ENCODE data around the gene CCDC192.

CCDC192 gene

GRCh38 chr5:127875235-127876021 lies 172.2 kb downstream of the CCDC192 start:
- no peak for TF ChIP-seq POU2F2 (IDR thresholded peaks at IDR 0.05; ENCODE audit: low read depth, low read length)
- no peak for TF ChIP-seq SPI1 (IDR thresholded peaks at IDR 0.05; ENCODE audit: low read depth, low read length)
- no peak for TF ChIP-seq PAX5 (IDR thresholded peaks at IDR 0.05; ENCODE audit: insufficient read depth, low read length, severe bottlenecking)
- TF ChIP-seq POLR2AphosphoS5 (IDR thresholded peaks at IDR 0.05; ENCODE audit: low read depth, low read length), result no peak
- TF ChIP-seq TAF1 (IDR thresholded peaks at IDR 0.05; ENCODE audit: low read depth, low read length), result no peak
- TF ChIP-seq POLR2A (IDR thresholded peaks at IDR 0.05; ENCODE audit: low read depth, low read length), result no peak
- no peak for DNase-seq (ENCODE audit: insufficient read length, low spot score)
- peak; percentile 90 for FAIRE-seq

GRCh38 chr5:127876384-127876783 lies 173.2 kb downstream of the CCDC192 start:
- TF ChIP-seq TAF1 (IDR thresholded peaks at IDR 0.05; ENCODE audit: low read depth, low read length) (no peak), SPI1 (IDR thresholded peaks at IDR 0.05; ENCODE audit: low read depth, low read length) (no peak), POLR2AphosphoS5 (IDR thresholded peaks at IDR 0.05; ENCODE audit: low read depth, low read length) (no peak), POU2F2 (IDR thresholded peaks at IDR 0.05; ENCODE audit: low read depth, low read length) (no peak), POLR2A (IDR thresholded peaks at IDR 0.05; ENCODE audit: low read depth, low read length) (no peak), PAX5 (IDR thresholded peaks at IDR 0.05; ENCODE audit: insufficient read depth, low read length, severe bottlenecking) (no peak)
- DNase-seq (ENCODE audit: insufficient read length, low spot score) (no peak), FAIRE-seq (no peak)

GRCh38 chr5:127878174-127878750 lies 175.1 kb downstream of the CCDC192 start:
- peak; percentile 33 for FAIRE-seq
- TF ChIP-seq POLR2A (IDR thresholded peaks at IDR 0.05; ENCODE audit: low read depth, low read length) (no peak), PAX5 (IDR thresholded peaks at IDR 0.05; ENCODE audit: insufficient read depth, low read length, severe bottlenecking) (no peak), POU2F2 (IDR thresholded peaks at IDR 0.05; ENCODE audit: low read depth, low read length) (no peak), POLR2AphosphoS5 (IDR thresholded peaks at IDR 0.05; ENCODE audit: low read depth, low read length) (no peak), SPI1 (IDR thresholded peaks at IDR 0.05; ENCODE audit: low read depth, low read length) (no peak), TAF1 (IDR thresholded peaks at IDR 0.05; ENCODE audit: low read depth, low read length) (no peak)
- DNase-seq (ENCODE audit: insufficient read length, low spot score), result no peak

GRCh38 chr5:127884416-127884815 lies 181.2 kb downstream of the CCDC192 start:
- no peak for DNase-seq (ENCODE audit: insufficient read length, low spot score)
- FAIRE-seq, result no peak
- TF ChIP-seq POU2F2 (IDR thresholded peaks at IDR 0.05; ENCODE audit: low read depth, low read length) (no peak), POLR2A (IDR thresholded peaks at IDR 0.05; ENCODE audit: low read depth, low read length) (no peak), POLR2AphosphoS5 (IDR thresholded peaks at IDR 0.05; ENCODE audit: low read depth, low read length) (no peak), SPI1 (IDR thresholded peaks at IDR 0.05; ENCODE audit: low read depth, low read length) (no peak), TAF1 (IDR thresholded peaks at IDR 0.05; ENCODE audit: low read depth, low read length) (no peak), PAX5 (IDR thresholded peaks at IDR 0.05; ENCODE audit: insufficient read depth, low read length, severe bottlenecking) (no peak)

GRCh38 chr5:127885176-127885575 lies 182.0 kb downstream of the CCDC192 start:
- no peak for FAIRE-seq
- TF ChIP-seq POLR2A (IDR thresholded peaks at IDR 0.05; ENCODE audit: low read depth, low read length) (no peak), TAF1 (IDR thresholded peaks at IDR 0.05; ENCODE audit: low read depth, low read length) (no peak), PAX5 (IDR thresholded peaks at IDR 0.05; ENCODE audit: insufficient read depth, low read length, severe bottlenecking) (no peak), POLR2AphosphoS5 (IDR thresholded peaks at IDR 0.05; ENCODE audit: low read depth, low read length) (no peak), SPI1 (IDR thresholded peaks at IDR 0.05; ENCODE audit: low read depth, low read length) (no peak), POU2F2 (IDR thresholded peaks at IDR 0.05; ENCODE audit: low read depth, low read length) (no peak)
- no peak for DNase-seq (ENCODE audit: insufficient read length, low spot score)

- FAIRE-seq (no peak), DNase-seq (ENCODE audit: insufficient read length, low spot score) (no peak)
- TF ChIP-seq POU2F2 (IDR thresholded peaks at IDR 0.05; ENCODE audit: low read depth, low read length) (no peak), POLR2A (IDR thresholded peaks at IDR 0.05; ENCODE audit: low read depth, low read length) (no peak), TAF1 (IDR thresholded peaks at IDR 0.05; ENCODE audit: low read depth, low read length) (no peak), PAX5 (IDR thresholded peaks at IDR 0.05; ENCODE audit: insufficient read depth, low read length, severe bottlenecking) (no peak), SPI1 (IDR thresholded peaks at IDR 0.05; ENCODE audit: low read depth, low read length) (no peak), POLR2AphosphoS5 (IDR thresholded peaks at IDR 0.05; ENCODE audit: low read depth, low read length) (no peak)
Measured at GRCh38 chr5:127886081-127886480, 182.9 kb downstream of the CCDC192 start.

GRCh38 chr5:127887282-127887681 lies 184.1 kb downstream of the CCDC192 start:
- DNase-seq (ENCODE audit: insufficient read length, low spot score) (no peak), FAIRE-seq (no peak)
- TF ChIP-seq POLR2AphosphoS5 (IDR thresholded peaks at IDR 0.05; ENCODE audit: low read depth, low read length) (no peak), PAX5 (IDR thresholded peaks at IDR 0.05; ENCODE audit: insufficient read depth, low read length, severe bottlenecking) (no peak), POU2F2 (IDR thresholded peaks at IDR 0.05; ENCODE audit: low read depth, low read length) (no peak), TAF1 (IDR thresholded peaks at IDR 0.05; ENCODE audit: low read depth, low read length) (no peak), POLR2A (IDR thresholded peaks at IDR 0.05; ENCODE audit: low read depth, low read length) (no peak), SPI1 (IDR thresholded peaks at IDR 0.05; ENCODE audit: low read depth, low read length) (no peak)

GRCh38 chr5:127891942-127892341 lies 188.8 kb downstream of the CCDC192 start:
- no peak for TF ChIP-seq POLR2A (IDR thresholded peaks at IDR 0.05; ENCODE audit: low read depth, low read length)
- TF ChIP-seq PAX5 (IDR thresholded peaks at IDR 0.05; ENCODE audit: insufficient read depth, low read length, severe bottlenecking), result no peak
- no peak for TF ChIP-seq POU2F2 (IDR thresholded peaks at IDR 0.05; ENCODE audit: low read depth, low read length)
- no peak for TF ChIP-seq TAF1 (IDR thresholded peaks at IDR 0.05; ENCODE audit: low read depth, low read length)
- TF ChIP-seq POLR2AphosphoS5 (IDR thresholded peaks at IDR 0.05; ENCODE audit: low read depth, low read length), result no peak
- TF ChIP-seq SPI1 (IDR thresholded peaks at IDR 0.05; ENCODE audit: low read depth, low read length), result no peak
- DNase-seq (ENCODE audit: insufficient read length, low spot score), result no peak
- FAIRE-seq, result no peak

GRCh38 chr5:127892467-127893207 lies 189.4 kb downstream of the CCDC192 start:
- DNase-seq (ENCODE audit: insufficient read length, low spot score), result no peak
- TF ChIP-seq POU2F2 (IDR thresholded peaks at IDR 0.05; ENCODE audit: low read depth, low read length) (no peak), POLR2A (IDR thresholded peaks at IDR 0.05; ENCODE audit: low read depth, low read length) (no peak), TAF1 (IDR thresholded peaks at IDR 0.05; ENCODE audit: low read depth, low read length) (no peak), PAX5 (IDR thresholded peaks at IDR 0.05; ENCODE audit: insufficient read depth, low read length, severe bottlenecking) (no peak), SPI1 (IDR thresholded peaks at IDR 0.05; ENCODE audit: low read depth, low read length) (no peak), POLR2AphosphoS5 (IDR thresholded peaks at IDR 0.05; ENCODE audit: low read depth, low read length) (no peak)
- no peak for FAIRE-seq
